Measurements from ENCODE around the gene WDR75. TPM values are rescaled to one million over a fixed set of nuclear protein-coding genes. Genes with fewer than 3 reads are reported as not detected.

WDR75 gene
- total RNA-seq, 1 donor from 2014 or later = 33.0 TPM

- no peak overlapping the region for H3K4me3 Mint-ChIP-seq (ENCODE audit: unreplicated experiment)
- peaks cover 9% of the 10 kb centered on the region for H3K4me1 Mint-ChIP-seq (ENCODE audit: unreplicated experiment)
- TF ChIP-seq CTCF (IDR thresholded peaks at IDR 0.05; ENCODE audit: unreplicated experiment) = no peak
- no peak for DNase-seq (ENCODE audit: low spot score)
- no peak overlapping the region for H3K27ac Mint-ChIP-seq (ENCODE audit: unreplicated experiment)
- H3K27me3 Mint-ChIP-seq (ENCODE audit: unreplicated experiment) = no peaks in the 10 kb centered on the region
- no peaks in the 10 kb centered on the region for H3K9me3 Mint-ChIP-seq (ENCODE audit: unreplicated experiment)
- H3K36me3 Mint-ChIP-seq (ENCODE audit: low read depth, unreplicated experiment) = no peaks in the 10 kb centered on the region
Measured at GRCh38 chr2:189411860-189412259, 29.4 kb upstream of the WDR75 start.

- DNase-seq (ENCODE audit: low spot score) = peak; percentile 50
- Mint-ChIP-seq H3K36me3 (ENCODE audit: low read depth, unreplicated experiment) (no peaks in the 10 kb centered on the region), H3K27me3 (ENCODE audit: unreplicated experiment) (no peaks in the 10 kb centered on the region), H3K4me3 (ENCODE audit: unreplicated experiment) (no peak overlapping the region), H3K9me3 (ENCODE audit: unreplicated experiment) (no peaks in the 10 kb centered on the region), H3K4me1 (ENCODE audit: unreplicated experiment) (peaks cover 4% of the 10 kb centered on the region), H3K27ac (ENCODE audit: unreplicated experiment) (no peak overlapping the region)
- peak; percentile 77 for TF ChIP-seq CTCF (IDR thresholded peaks at IDR 0.05; ENCODE audit: unreplicated experiment)
Measured at GRCh38 chr2:189412330-189412953, 28.8 kb upstream of the WDR75 start.

GRCh38 chr2:189413249-189413648 lies 28.0 kb upstream of the WDR75 start:
- peaks cover 2% of the 10 kb centered on the region for H3K4me1 Mint-ChIP-seq (ENCODE audit: unreplicated experiment)
- DNase-seq (ENCODE audit: low spot score) = no peak
- no peak overlapping the region for H3K27ac Mint-ChIP-seq (ENCODE audit: unreplicated experiment)
- H3K36me3 Mint-ChIP-seq (ENCODE audit: low read depth, unreplicated experiment) = no peaks in the 10 kb centered on the region
- no peaks in the 10 kb centered on the region for H3K27me3 Mint-ChIP-seq (ENCODE audit: unreplicated experiment)
- TF ChIP-seq CTCF (IDR thresholded peaks at IDR 0.05; ENCODE audit: unreplicated experiment) = no peak
- H3K4me3 Mint-ChIP-seq (ENCODE audit: unreplicated experiment) = no peak overlapping the region
- H3K9me3 Mint-ChIP-seq (ENCODE audit: unreplicated experiment) = no peaks in the 10 kb centered on the region

- peaks cover 3% of the 10 kb centered on the region for H3K4me1 Mint-ChIP-seq (ENCODE audit: unreplicated experiment)
- no peak overlapping the region for H3K27ac Mint-ChIP-seq (ENCODE audit: unreplicated experiment)
- no peak for DNase-seq (ENCODE audit: low spot score)
Measured at GRCh38 chr2:189421644-189422043, 19.6 kb upstream of the WDR75 start.

More at GRCh38 chr2:189421644-189422043, 19.6 kb upstream of the WDR75 start:
- Mint-ChIP-seq H3K9me3 (ENCODE audit: unreplicated experiment) (no peaks in the 10 kb centered on the region), H3K27me3 (ENCODE audit: unreplicated experiment) (peaks cover 2% of the 10 kb centered on the region), H3K4me3 (ENCODE audit: unreplicated experiment) (no peak overlapping the region), H3K36me3 (ENCODE audit: low read depth, unreplicated experiment) (peaks cover 3% of the 10 kb centered on the region)
- no peak for TF ChIP-seq CTCF (IDR thresholded peaks at IDR 0.05; ENCODE audit: unreplicated experiment)
